ENCODE data around the gene LYSMD4.
"Not testable (repeated sequence)": the region's sequence is repeated elsewhere in the genome, so short reads cannot be mapped to it uniquely, and the experiment has no call there.

The LYSMD4 gene

GRCh38 chr15:99733268-99734039 is at the start of gene LYSMD4:
LYSMD4 (minus strand) TSS chr15:99733437; CDS start chr15:99731999, 1,438 bp downstream.
- DNase-seq, result peak; percentile 98

GRCh38 chr15:99782029-99782428 is 48.8 kb upstream of the LYSMD4 start:
- DNase-seq, result not testable (repeated sequence)

GRCh38 chr15:99777144-99777543 is 43.9 kb upstream of the LYSMD4 start:
- no peak for DNase-seq

GRCh38 chr15:99764522-99764921 is 31.3 kb upstream of the LYSMD4 start:
- peak; percentile 78 for DNase-seq

- no peak for DNase-seq
Measured at GRCh38 chr15:99763827-99764226, 30.6 kb upstream of the LYSMD4 start.

GRCh38 chr15:99762288-99762687 is 29.1 kb upstream of the LYSMD4 start:
- DNase-seq, result no peak

GRCh38 chr15:99755692-99756409 is 22.6 kb upstream of the LYSMD4 start:
- DNase-seq, result peak; percentile 82

GRCh38 chr15:99753066-99753465 is 19.8 kb upstream of the LYSMD4 start:
- peak; percentile 88 for DNase-seq

- DNase-seq, result no peak
Measured at GRCh38 chr15:99752556-99752955, 19.3 kb upstream of the LYSMD4 start.

GRCh38 chr15:99750326-99750725 is 17.1 kb upstream of the LYSMD4 start:
- DNase-seq, result not testable (repeated sequence)

GRCh38 chr15:99749386-99749785 is 16.1 kb upstream of the LYSMD4 start:
- DNase-seq, result no peak

GRCh38 chr15:99745370-99746086 is 12.3 kb upstream of the LYSMD4 start:
- no peak for DNase-seq

- DNase-seq, result no peak
Measured at GRCh38 chr15:99744142-99744541, 10.9 kb upstream of the LYSMD4 start.

GRCh38 chr15:99741835-99742234 is 8.6 kb upstream of the LYSMD4 start:
- no peak for DNase-seq

GRCh38 chr15:99738021-99738847 is 5.0 kb upstream of the LYSMD4 start:
- DNase-seq, result no peak

- no peak for DNase-seq
Measured at GRCh38 chr15:99736702-99737101, 3.5 kb upstream of the LYSMD4 start.

GRCh38 chr15:99735868-99736267 is 2.6 kb upstream of the LYSMD4 start:
- no peak for DNase-seq

- peak; percentile 67 for DNase-seq
Measured at GRCh38 chr15:99734575-99734974, 1.3 kb upstream of the LYSMD4 start.

- DNase-seq, result not testable (repeated sequence)
Measured at GRCh38 chr15:99734040-99734291, 729 bp upstream of the LYSMD4 start.

- DNase-seq, result peak; percentile 49
Measured at GRCh38 chr15:99732751-99733267, 428 bp downstream of the LYSMD4 start.

- peak; percentile 41 for DNase-seq
Measured at GRCh38 chr15:99732124-99732750, 1.0 kb downstream of the LYSMD4 start.
